ENCODE data around the gene GPN3.

DNA sequence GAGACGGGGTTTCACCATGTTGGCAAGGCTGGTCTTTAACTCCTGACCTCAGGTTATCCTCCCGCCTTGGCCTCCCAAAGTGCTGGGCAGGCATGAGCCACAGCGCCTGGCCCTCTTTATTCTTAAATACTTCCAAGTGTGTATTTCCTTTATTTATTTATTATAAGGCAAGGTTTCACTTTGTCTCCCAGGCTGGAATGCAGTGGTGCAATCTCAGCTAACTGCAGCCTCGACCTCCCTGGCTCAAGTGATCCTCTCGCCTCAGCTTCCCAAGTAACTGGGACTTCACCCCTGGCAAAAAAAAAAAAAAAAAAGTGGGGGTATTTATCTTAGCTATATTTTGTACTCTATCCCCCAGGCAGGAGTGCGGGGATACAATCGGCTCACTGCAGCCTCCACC, 7.4 kb upstream of the GPN3 start:
- TF ChIP-seq ZFP41 (CRISPR knock-in tag; IDR thresholded peaks at IDR 0.05; ENCODE audit: borderline replicate concordance): no peak
- TF ChIP-seq, protein P1, sequence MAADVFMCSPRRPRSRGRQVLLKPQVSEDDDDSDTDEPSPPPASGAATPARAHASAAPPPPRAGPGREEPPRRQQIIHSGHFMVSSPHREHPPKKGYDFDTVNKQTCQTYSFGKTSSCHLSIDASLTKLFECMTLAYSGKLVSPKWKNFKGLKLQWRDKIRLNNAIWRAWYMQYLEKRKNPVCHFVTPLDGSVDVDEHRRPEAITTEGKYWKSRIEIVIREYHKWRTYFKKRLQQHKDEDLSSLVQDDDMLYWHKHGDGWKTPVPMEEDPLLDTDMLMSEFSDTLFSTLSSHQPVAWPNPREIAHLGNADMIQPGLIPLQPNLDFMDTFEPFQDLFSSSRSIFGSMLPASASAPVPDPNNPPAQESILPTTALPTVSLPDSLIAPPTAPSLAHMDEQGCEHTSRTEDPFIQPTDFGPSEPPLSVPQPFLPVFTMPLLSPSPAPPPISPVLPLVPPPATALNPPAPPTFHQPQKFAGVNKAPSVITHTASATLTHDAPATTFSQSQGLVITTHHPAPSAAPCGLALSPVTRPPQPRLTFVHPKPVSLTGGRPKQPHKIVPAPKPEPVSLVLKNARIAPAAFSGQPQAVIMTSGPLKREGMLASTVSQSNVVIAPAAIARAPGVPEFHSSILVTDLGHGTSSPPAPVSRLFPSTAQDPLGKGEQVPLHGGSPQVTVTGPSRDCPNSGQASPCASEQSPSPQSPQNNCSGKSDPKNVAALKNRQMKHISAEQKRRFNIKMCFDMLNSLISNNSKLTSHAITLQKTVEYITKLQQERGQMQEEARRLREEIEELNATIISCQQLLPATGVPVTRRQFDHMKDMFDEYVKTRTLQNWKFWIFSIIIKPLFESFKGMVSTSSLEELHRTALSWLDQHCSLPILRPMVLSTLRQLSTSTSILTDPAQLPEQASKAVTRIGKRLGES (CRISPR knock-in tag; IDR thresholded peaks at IDR 0.05; ENCODE audit: borderline replicate concordance): no peak
- TF ChIP-seq POLR2A (IDR thresholded peaks at IDR 0.05; ENCODE audit: insufficient read depth in 1 of 2, low read depth in 2 of 2, low read length in 2 of 2): no peak
- no peak for TF ChIP-seq SMAD1 (CRISPR knock-in tag; IDR thresholded peaks at IDR 0.05; ENCODE audit: borderline replicate concordance, low read depth)
- TF ChIP-seq, protein P2, sequence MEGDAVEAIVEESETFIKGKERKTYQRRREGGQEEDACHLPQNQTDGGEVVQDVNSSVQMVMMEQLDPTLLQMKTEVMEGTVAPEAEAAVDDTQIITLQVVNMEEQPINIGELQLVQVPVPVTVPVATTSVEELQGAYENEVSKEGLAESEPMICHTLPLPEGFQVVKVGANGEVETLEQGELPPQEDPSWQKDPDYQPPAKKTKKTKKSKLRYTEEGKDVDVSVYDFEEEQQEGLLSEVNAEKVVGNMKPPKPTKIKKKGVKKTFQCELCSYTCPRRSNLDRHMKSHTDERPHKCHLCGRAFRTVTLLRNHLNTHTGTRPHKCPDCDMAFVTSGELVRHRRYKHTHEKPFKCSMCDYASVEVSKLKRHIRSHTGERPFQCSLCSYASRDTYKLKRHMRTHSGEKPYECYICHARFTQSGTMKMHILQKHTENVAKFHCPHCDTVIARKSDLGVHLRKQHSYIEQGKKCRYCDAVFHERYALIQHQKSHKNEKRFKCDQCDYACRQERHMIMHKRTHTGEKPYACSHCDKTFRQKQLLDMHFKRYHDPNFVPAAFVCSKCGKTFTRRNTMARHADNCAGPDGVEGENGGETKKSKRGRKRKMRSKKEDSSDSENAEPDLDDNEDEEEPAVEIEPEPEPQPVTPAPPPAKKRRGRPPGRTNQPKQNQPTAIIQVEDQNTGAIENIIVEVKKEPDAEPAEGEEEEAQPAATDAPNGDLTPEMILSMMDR (CRISPR knock-in tag; IDR thresholded peaks at IDR 0.05): no peak
- no peak for TF ChIP-seq JARID2 (CRISPR knock-in tag; IDR thresholded peaks at IDR 0.05; ENCODE audit: insufficient replicate concordance)

All from HepG2 (cell line).